Mammary epithelial cell (primary cell): Measurements from ENCODE around the gene ECHDC3.

Experiments used
- EZH2 ChIP-seq: IDR thresholded peaks from 2 replicates; pipeline ENCODE4 v1.6.1; 2012; ENCODE audit warnings: low read length, inconsistent platforms, borderline replicate concordance
- TF ChIP-seq, protein P1 (sequence below), 2 donors: IDR thresholded peaks in 1 of 2; conservative IDR thresholded peaks in 1 of 2; 2 replicates each; pipeline ENCODE4 v1.5.1; 2011 to 2012; ENCODE audit warnings: inconsistent platforms in 2 of 2, low read length in 2 of 2, mild to moderate bottlenecking in 2 of 2, control low read depth in 1 of 2, low read depth in 1 of 2; ENCODE audit not compliant: insufficient read depth in 1 of 2; ENCODE audit errors: extremely low read depth in 1 of 2

DNA sequence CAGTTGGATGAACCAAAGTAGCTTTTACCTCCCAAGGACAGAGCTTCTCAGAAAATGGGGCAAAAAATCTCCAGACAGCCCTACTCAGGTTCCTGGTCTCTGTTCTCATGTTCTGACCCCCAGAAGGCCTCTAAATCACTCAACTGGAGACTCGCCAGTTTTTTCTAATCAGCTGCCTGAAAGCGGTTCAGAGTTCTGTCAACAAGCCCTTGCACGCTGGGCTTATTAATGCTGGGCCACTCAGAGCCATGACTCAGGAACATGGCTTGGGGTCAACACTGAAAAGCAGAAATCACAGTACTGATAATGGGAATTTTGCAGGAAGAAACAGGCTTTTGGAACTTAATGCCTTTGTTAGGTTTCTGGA lies 15.3 kb downstream of the ECHDC3 start:
- TF ChIP-seq, protein P1, sequence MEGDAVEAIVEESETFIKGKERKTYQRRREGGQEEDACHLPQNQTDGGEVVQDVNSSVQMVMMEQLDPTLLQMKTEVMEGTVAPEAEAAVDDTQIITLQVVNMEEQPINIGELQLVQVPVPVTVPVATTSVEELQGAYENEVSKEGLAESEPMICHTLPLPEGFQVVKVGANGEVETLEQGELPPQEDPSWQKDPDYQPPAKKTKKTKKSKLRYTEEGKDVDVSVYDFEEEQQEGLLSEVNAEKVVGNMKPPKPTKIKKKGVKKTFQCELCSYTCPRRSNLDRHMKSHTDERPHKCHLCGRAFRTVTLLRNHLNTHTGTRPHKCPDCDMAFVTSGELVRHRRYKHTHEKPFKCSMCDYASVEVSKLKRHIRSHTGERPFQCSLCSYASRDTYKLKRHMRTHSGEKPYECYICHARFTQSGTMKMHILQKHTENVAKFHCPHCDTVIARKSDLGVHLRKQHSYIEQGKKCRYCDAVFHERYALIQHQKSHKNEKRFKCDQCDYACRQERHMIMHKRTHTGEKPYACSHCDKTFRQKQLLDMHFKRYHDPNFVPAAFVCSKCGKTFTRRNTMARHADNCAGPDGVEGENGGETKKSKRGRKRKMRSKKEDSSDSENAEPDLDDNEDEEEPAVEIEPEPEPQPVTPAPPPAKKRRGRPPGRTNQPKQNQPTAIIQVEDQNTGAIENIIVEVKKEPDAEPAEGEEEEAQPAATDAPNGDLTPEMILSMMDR (conservative IDR thresholded peaks at IDR 0.05 in 1 of 2, IDR thresholded peaks at IDR 0.05 in 1 of 2; ENCODE audit: extremely low read depth in 1 of 2, insufficient read depth in 1 of 2, low read depth in 1 of 2, low read length in 2 of 2), result no peak
- no peak for TF ChIP-seq EZH2
